Left renal cortex interstitium (tissue), 4 donors: ENCODE measurements around the gene PSMD5. TPM values are rescaled to one million over a fixed set of nuclear protein-coding genes. Genes with fewer than 3 reads are reported as not detected.

Experiments used
- DNase-seq, 4 donors: peaks; one replicate each; pipeline ENCODE4 v3.0.0-alpha.2; 2013; ENCODE audit warnings: low read depth in 4 of 4, low spot score in 2 of 4, missing footprints in 1 of 4
- polyA plus RNA-seq, 4 donors: library from polyadenylated mRNA; unstranded; fragments of 120-200 nt; gene quantifications; one replicate each; pipeline ENCODE4 v1.2.1, GENCODE V29; 2013; ENCODE audit not compliant: insufficient read length in 4 of 4

The PSMD5 gene
- polyA plus RNA-seq, 4 donors = 27.9 to 39.0 (median 31.1) TPM

DNA sequence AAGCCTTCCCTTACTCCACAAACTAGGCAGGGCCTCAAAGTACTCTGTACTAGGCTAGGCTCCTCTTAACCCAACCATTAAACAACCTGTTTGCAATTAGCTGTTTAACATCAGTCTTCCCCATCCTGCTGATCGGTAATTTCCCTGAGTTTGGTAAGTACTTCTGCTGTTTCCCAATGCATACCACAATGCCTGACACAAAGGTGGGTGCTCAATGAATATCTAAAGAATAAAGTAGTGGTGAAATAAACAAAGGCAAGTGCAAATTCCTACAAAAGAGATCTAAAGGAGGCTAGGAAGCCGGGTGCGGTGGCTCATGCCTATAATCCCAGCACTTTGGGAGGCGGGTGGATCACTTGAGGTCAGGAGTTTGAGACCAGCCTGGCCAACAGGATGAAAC, 74.5 kb downstream of the PSMD5 start:
- no peak for DNase-seq

DNA sequence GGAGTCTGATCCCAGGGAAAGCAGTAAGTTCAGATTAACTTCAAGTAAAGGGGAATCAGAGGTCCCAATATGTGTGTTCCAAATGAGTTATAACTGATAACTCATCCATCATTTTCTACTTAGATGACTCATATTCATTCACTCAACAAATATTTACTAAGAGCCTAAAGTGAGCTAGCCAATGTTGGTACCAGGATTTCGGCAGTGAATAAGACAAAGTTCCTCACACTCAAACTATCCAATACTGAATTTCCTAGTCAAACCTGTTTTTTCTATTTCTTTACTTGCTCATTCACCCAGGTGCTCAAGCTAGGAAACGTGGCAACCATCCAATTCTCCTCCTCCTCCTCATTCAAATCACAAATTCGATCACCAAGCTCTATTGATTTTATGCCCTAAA, 75.3 kb downstream of the PSMD5 start:
- no peak for DNase-seq

Other genes starting within 250 kb of the PSMD5 start
- 10 to 100 TPM; 16.3 to 20.9 (median 17.8) TPM for gene MEGF9, start 128.5 kb downstream of the PSMD5 start, polyA plus RNA-seq
- 10 to 100 TPM; 39.9 to 48.3 (median 43.6) TPM for gene FBXW2, start 49.5 kb downstream of the PSMD5 start, polyA plus RNA-seq
- 10 to 100 TPM; 27.8 to 41.9 (median 37.3) TPM for gene PHF19, start 34.3 kb upstream of the PSMD5 start, polyA plus RNA-seq
- 1 to 10 TPM; 4.0 to 7.8 (median 6.1) TPM for gene TRAF1, start 83.9 kb upstream of the PSMD5 start, polyA plus RNA-seq
- 10 to 100 TPM; 12.6 to 17.1 (median 15.5) TPM for gene C5, start 207.4 kb upstream of the PSMD5 start, polyA plus RNA-seq
- 10 to 100 TPM; 28.2 to 38.3 (median 35.8) TPM for gene CNTRL, start 232.0 kb upstream of the PSMD5 start, polyA plus RNA-seq